SK-N-SH treated with all-trans-retinoic acid at 6 μM for 48 hours (cell line): ENCODE measurements around the gene JDP2.

ENCODE experiments used
- ATAC-seq: fragments of 200-7000 bp; cut with Tn5 transposase; 3 replicates; pipeline ENCODE4 v1.9.1; 2020; ENCODE audit warnings: mild to moderate bottlenecking, moderate library complexity
- ARNTL ChIP-seq: fragments of 450-650 bp; formaldehyde crosslinking; IDR thresholded peaks from 2 replicates; pipeline ENCODE4 v1.5.0; 2020; ENCODE audit warnings: low read depth, mild to moderate bottlenecking, moderate library complexity, borderline replicate concordance
- BACH2 ChIP-seq: fragments of 250-450 bp; sonication (Bioruptor Pico); IDR thresholded peaks from 2 replicates; pipeline ENCODE4 v1.9.0; 2021; ENCODE audit warnings: mild to moderate bottlenecking, borderline replicate concordance
- CSDC2 ChIP-seq: fragments of 250-450 bp; sonication (Bioruptor Pico); IDR thresholded peaks from 2 replicates; pipeline ENCODE4 v1.5.0; 2020; ENCODE audit warnings: mild to moderate bottlenecking, moderate library complexity
- ESRRG ChIP-seq: fragments of 250-450 bp; sonication (Bioruptor Pico); IDR thresholded peaks from 2 replicates; pipeline ENCODE4 v1.6.1; 2021; ENCODE audit warnings: mild to moderate bottlenecking
- GLIS3 ChIP-seq: fragments of 250-450 bp; sonication (Bioruptor Pico); IDR thresholded peaks from 2 replicates; pipeline ENCODE4 v1.5.0; 2020; ENCODE audit warnings: mild to moderate bottlenecking, moderate library complexity
- ISL1 ChIP-seq: fragments of 250-450 bp; sonication (Bioruptor Pico); IDR thresholded peaks from 2 replicates; pipeline ENCODE4 v2.1.2; 2022; ENCODE audit warnings: mild to moderate bottlenecking, moderate library complexity
- PPARA ChIP-seq: fragments of 250-450 bp; sonication (Bioruptor Pico); IDR thresholded peaks from 2 replicates; pipeline ENCODE4 v1.5.0; 2020; ENCODE audit warnings: mild to moderate bottlenecking, borderline replicate concordance
- RARB ChIP-seq: fragments of 250-450 bp; sonication (Bioruptor Pico); IDR thresholded peaks from 2 replicates; pipeline ENCODE4 v1.8.0; 2021; ENCODE audit warnings: mild to moderate bottlenecking, moderate library complexity
- SNAI2 ChIP-seq: fragments of 250-450 bp; sonication (Bioruptor Pico); IDR thresholded peaks from 2 replicates; pipeline ENCODE4 v1.5.0; 2020; ENCODE audit warnings: mild to moderate bottlenecking, moderate library complexity
- TCF4 ChIP-seq: fragments of 250-450 bp; sonication (Bioruptor Pico); IDR thresholded peaks from 2 replicates; pipeline ENCODE4 v1.8.0; 2021; ENCODE audit warnings: mild to moderate bottlenecking, moderate library complexity, borderline replicate concordance
- TOX ChIP-seq: fragments of 250-450 bp; sonication (Bioruptor Pico); IDR thresholded peaks from 2 replicates; pipeline ENCODE4 v1.8.0; 2021; ENCODE audit warnings: mild to moderate bottlenecking, moderate library complexity, borderline replicate concordance
- ZC3H10 ChIP-seq: fragments of 250-450 bp; sonication (Bioruptor Pico); IDR thresholded peaks from 2 replicates; pipeline ENCODE4 v1.5.1; 2021; ENCODE audit warnings: mild to moderate bottlenecking, moderate library complexity
- ZFP3 ChIP-seq: fragments of 250-450 bp; sonication (Bioruptor Pico); IDR thresholded peaks from 2 replicates; pipeline ENCODE4 v1.5.0; 2020; ENCODE audit warnings: mild to moderate bottlenecking, moderate library complexity
- ZFP30 ChIP-seq: fragments of 450-650 bp; formaldehyde crosslinking; IDR thresholded peaks from 2 replicates; pipeline ENCODE4 v1.5.0; 2022; ENCODE audit warnings: mild to moderate bottlenecking, moderate library complexity
- ZNF565 ChIP-seq: fragments of 450-650 bp; formaldehyde crosslinking; conservative IDR thresholded peaks from 2 replicates; pipeline ENCODE4 v1.5.0; 2020; ENCODE audit warnings: low read depth, mild to moderate bottlenecking, moderate library complexity
- ZNF70 ChIP-seq: fragments of 450-650 bp; formaldehyde crosslinking; IDR thresholded peaks from 2 replicates; pipeline ENCODE4 v1.5.0; 2020; ENCODE audit warnings: mild to moderate bottlenecking, moderate library complexity
- TF ChIP-seq, protein P1 (sequence below): fragments of 250-450 bp; sonication (Bioruptor Pico); IDR thresholded peaks from 2 replicates; pipeline ENCODE4 v1.8.0; 2020; ENCODE audit warnings: mild to moderate bottlenecking, moderate library complexity, borderline replicate concordance
- TF ChIP-seq, protein P2 (sequence below): fragments of 250-450 bp; sonication (Bioruptor Pico); IDR thresholded peaks from 2 replicates; pipeline ENCODE4 v1.5.1; 2021; ENCODE audit warnings: mild to moderate bottlenecking, moderate library complexity
- TF ChIP-seq, protein P3 (sequence below): fragments of 250-450 bp; sonication (Bioruptor Pico); IDR thresholded peaks from 2 replicates; pipeline ENCODE4 v1.5.0; 2020; ENCODE audit warnings: mild to moderate bottlenecking, moderate library complexity
- TF ChIP-seq, protein P4 (sequence below): fragments of 250-450 bp; sonication (Bioruptor Pico); IDR thresholded peaks from 2 replicates; pipeline ENCODE4 v1.5.1; 2020; ENCODE audit warnings: low read depth, mild to moderate bottlenecking, moderate library complexity
- TF ChIP-seq, protein P5 (sequence below): fragments of 250-450 bp; sonication (Bioruptor Pico); IDR thresholded peaks from 2 replicates; pipeline ENCODE4 v1.8.0; 2021; ENCODE audit warnings: low read depth, mild to moderate bottlenecking, moderate library complexity, borderline replicate concordance

JDP2 gene

DNA sequence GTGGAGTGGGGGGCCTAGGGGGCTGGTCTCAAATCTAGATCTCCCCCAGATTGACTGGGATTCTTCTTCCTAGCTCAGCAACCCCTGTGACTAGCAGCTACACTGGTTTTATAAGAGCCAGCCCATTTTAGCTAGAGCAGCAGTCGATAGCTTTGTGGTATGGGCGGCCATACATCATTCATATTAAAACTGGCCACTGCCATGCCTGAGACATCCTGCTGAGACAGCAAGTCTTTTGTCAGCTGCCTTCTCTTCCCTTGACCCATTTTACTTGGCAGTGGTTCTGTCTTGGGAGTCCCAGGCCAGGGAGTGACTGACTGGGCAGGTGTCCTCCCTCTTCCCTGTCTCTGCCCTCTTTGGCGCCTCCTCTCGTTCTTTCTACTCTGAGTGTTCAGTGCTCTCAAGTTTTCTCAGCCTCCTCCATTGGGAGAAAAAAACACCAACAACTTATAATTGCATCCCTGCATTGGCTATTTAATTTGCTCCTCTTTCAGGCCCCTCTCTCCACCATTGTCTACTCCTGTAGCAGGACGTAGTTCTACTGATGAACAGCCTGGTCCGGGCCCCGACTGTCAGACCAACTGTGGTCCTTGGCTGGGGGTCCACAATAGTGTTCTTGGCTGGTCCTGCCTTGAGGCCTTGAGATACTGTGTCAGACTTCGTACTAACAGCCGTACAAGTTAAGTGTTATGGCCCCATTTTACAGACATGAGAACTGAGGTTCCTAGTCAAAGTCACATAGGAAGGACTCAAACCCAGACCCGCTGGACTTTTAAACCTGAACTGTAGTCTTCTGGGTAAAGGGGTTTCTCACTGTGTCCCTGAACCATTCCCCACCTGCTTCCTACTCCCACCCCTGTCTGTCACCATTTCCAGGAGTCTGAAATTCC lies 18.3 kb upstream of the JDP2 start (continued):
- no peak for TF ChIP-seq CSDC2
- TF ChIP-seq ZFP3 (CRISPR knock-in tag): no peak
- TF ChIP-seq TOX (CRISPR knock-in tag): no peak
- TF ChIP-seq, all 23 proteins: peak for 0

DNA sequence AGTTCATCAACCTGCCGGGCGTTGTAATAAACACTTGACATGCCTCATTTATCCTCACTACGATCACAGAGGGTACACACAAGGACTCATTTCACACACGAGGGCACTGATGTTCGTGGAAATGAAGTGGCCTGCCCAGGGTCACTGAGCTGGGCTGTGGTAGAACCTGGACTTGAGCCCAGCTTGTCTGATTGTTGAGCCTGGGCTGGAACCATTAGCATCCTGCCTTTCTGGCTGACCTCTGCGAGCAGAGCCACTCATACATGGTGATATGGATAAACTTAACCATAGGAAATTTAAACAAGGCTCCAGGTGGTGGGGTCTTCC lies 16.6 kb upstream of the JDP2 start:
- TF ChIP-seq ZFP30 (CRISPR knock-in tag) (no peak), BACH2 (CRISPR knock-in tag) (no peak), GLIS3 (CRISPR knock-in tag) (no peak), TCF4 (CRISPR knock-in tag) (no peak), ZFP3 (CRISPR knock-in tag) (no peak), ARNTL (no peak), PPARA (CRISPR knock-in tag) (no peak), ZNF565 (CRISPR knock-in tag) (no peak), ISL1 (CRISPR knock-in tag) (no peak), ZC3H10 (CRISPR knock-in tag) (no peak), RARB (CRISPR knock-in tag) (no peak), SNAI2 (CRISPR knock-in tag) (no peak)
- TF ChIP-seq, protein P1, sequence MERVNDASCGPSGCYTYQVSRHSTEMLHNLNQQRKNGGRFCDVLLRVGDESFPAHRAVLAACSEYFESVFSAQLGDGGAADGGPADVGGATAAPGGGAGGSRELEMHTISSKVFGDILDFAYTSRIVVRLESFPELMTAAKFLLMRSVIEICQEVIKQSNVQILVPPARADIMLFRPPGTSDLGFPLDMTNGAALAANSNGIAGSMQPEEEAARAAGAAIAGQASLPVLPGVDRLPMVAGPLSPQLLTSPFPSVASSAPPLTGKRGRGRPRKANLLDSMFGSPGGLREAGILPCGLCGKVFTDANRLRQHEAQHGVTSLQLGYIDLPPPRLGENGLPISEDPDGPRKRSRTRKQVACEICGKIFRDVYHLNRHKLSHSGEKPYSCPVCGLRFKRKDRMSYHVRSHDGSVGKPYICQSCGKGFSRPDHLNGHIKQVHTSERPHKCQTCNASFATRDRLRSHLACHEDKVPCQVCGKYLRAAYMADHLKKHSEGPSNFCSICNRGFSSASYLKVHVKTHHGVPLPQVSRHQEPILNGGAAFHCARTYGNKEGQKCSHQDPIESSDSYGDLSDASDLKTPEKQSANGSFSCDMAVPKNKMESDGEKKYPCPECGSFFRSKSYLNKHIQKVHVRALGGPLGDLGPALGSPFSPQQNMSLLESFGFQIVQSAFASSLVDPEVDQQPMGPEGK (CRISPR knock-in tag): no peak
- TF ChIP-seq, protein P2, sequence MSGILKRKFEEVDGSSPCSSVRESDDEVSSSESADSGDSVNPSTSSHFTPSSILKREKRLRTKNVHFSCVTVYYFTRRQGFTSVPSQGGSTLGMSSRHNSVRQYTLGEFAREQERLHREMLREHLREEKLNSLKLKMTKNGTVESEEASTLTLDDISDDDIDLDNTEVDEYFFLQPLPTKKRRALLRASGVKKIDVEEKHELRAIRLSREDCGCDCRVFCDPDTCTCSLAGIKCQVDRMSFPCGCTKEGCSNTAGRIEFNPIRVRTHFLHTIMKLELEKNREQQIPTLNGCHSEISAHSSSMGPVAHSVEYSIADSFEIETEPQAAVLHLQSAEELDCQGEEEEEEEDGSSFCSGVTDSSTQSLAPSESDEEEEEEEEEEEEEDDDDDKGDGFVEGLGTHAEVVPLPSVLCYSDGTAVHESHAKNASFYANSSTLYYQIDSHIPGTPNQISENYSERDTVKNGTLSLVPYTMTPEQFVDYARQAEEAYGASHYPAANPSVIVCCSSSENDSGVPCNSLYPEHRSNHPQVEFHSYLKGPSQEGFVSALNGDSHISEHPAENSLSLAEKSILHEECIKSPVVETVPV (CRISPR knock-in tag): no peak
- no peak for ATAC-seq

DNA sequence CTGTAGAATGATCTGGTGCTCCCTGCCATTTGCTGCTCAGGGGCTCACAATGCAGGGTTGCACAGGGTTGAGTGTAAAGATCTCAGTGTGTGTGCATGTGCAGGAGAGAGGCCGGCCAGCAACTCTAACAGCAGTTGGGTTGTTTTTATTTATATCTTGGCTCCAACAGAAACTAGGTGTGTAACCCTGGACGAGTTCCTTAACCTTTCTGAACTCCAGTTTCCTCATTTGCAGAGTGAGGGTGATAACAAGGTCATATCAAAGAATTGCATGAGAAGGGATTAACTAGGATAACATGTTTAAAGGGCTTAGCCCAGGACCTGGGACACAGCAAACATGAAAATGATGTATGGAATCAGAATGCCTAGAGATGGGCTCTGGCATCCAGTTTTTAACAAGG lies 14.8 kb upstream of the JDP2 start:
- no peak for ATAC-seq
- TF ChIP-seq PPARA (CRISPR knock-in tag) (no peak), ARNTL (no peak), ZFP30 (CRISPR knock-in tag) (no peak), ZNF565 (CRISPR knock-in tag) (no peak), BACH2 (CRISPR knock-in tag) (no peak), SNAI2 (CRISPR knock-in tag) (no peak), CSDC2 (no peak), ESRRG (no peak), ISL1 (CRISPR knock-in tag) (no peak), ZNF70 (CRISPR knock-in tag) (no peak)
- TF ChIP-seq, protein P1 (CRISPR knock-in tag): no peak
- TF ChIP-seq, protein P3, sequence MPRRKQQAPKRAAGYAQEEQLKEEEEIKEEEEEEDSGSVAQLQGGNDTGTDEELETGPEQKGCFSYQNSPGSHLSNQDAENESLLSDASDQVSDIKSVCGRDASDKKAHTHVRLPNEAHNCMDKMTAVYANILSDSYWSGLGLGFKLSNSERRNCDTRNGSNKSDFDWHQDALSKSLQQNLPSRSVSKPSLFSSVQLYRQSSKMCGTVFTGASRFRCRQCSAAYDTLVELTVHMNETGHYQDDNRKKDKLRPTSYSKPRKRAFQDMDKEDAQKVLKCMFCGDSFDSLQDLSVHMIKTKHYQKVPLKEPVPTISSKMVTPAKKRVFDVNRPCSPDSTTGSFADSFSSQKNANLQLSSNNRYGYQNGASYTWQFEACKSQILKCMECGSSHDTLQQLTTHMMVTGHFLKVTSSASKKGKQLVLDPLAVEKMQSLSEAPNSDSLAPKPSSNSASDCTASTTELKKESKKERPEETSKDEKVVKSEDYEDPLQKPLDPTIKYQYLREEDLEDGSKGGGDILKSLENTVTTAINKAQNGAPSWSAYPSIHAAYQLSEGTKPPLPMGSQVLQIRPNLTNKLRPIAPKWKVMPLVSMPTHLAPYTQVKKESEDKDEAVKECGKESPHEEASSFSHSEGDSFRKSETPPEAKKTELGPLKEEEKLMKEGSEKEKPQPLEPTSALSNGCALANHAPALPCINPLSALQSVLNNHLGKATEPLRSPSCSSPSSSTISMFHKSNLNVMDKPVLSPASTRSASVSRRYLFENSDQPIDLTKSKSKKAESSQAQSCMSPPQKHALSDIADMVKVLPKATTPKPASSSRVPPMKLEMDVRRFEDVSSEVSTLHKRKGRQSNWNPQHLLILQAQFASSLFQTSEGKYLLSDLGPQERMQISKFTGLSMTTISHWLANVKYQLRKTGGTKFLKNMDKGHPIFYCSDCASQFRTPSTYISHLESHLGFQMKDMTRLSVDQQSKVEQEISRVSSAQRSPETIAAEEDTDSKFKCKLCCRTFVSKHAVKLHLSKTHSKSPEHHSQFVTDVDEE: no peak
- TF ChIP-seq, protein P2 (CRISPR knock-in tag): no peak
- TF ChIP-seq, protein P4, sequence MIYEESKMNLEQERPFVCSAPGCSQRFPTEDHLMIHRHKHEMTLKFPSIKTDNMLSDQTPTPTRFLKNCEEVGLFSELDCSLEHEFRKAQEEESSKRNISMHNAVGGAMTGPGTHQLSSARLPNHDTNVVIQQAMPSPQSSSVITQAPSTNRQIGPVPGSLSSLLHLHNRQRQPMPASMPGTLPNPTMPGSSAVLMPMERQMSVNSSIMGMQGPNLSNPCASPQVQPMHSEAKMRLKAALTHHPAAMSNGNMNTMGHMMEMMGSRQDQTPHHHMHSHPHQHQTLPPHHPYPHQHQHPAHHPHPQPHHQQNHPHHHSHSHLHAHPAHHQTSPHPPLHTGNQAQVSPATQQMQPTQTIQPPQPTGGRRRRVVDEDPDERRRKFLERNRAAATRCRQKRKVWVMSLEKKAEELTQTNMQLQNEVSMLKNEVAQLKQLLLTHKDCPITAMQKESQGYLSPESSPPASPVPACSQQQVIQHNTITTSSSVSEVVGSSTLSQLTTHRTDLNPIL (CRISPR knock-in tag): no peak
- TF ChIP-seq, protein P5, sequence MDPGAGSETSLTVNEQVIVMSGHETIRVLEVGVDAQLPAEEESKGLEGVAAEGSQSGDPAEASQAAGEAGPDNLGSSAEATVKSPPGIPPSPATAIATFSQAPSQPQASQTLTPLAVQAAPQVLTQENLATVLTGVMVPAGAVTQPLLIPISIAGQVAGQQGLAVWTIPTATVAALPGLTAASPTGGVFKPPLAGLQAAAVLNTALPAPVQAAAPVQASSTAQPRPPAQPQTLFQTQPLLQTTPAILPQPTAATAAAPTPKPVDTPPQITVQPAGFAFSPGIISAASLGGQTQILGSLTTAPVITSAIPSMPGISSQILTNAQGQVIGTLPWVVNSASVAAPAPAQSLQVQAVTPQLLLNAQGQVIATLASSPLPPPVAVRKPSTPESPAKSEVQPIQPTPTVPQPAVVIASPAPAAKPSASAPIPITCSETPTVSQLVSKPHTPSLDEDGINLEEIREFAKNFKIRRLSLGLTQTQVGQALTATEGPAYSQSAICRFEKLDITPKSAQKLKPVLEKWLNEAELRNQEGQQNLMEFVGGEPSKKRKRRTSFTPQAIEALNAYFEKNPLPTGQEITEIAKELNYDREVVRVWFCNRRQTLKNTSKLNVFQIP: no peak
- TF ChIP-seq, all 23 proteins: peak for 0
